GM21515 (cell line): ENCODE results near the gene PRKCA.

Source experiments
- ATAC-seq: cut with Tn5 transposase; IDR thresholded peaks from one replicate; pipeline ENCODE4 v1.9.1; 2021; ENCODE audit not compliant: unreplicated experiment

Gene PRKCA

DNA sequence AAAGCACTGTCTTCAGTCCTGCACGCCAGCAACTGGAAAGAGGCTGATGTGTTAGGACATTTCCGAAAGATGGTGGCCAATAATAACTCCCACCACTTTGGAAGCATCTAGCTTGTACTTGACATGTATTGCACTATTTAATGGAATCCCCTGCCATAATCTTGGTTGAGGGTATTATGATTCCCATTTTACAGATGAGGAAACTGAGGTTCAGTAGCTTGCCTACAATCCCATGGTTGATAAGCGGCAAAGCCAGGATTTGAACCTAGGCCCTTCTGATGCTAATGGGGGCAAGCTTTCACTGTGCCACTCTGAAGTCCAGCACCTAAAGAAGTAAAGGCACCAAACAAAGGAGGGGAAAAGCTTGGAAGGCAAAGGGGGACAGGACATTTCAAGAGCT, 540.5 kb downstream of the PRKCA start:
- no peak for ATAC-seq

DNA sequence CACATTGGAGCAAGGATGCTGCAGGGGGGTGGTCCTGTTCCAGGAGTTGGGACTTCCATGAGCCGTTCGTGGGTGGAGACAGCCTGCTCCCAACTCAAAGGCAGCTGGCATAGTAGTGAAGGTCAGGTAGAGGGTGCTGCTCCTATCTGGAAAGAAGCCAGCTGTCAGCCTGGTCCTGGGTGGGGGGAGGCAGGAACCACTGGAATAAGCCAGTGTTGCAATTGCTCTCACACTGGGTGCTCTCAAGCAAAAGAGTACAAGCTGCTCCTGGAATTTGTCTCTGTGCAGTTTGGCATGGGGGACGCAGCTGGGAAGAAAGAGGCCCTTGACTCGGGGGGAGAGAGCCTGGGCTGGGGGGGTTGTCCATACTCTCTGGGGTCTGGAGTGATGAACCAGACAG, 541.2 kb downstream of the PRKCA start:
- ATAC-seq, result no peak

DNA sequence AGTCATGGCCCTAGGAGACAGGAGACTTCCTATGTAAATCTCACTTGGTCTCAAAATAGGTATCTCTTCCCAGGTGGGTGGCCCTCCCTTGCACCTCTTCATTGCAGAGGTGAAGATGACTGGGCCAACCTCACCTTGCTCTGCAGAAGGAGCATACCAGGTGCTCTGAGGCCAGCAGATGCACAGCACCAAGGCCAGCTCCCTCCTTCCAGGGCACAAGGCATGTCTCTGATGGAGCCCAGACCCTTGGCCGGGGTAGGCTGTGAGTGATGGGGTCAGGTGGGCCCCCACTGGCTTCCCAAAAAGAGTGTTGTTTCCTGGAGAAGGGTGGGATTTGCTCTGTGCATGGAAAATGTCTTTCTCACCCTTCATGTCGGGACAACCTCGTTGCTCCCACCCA, 545.3 kb downstream of the PRKCA start:
- ATAC-seq, result no peak

DNA sequence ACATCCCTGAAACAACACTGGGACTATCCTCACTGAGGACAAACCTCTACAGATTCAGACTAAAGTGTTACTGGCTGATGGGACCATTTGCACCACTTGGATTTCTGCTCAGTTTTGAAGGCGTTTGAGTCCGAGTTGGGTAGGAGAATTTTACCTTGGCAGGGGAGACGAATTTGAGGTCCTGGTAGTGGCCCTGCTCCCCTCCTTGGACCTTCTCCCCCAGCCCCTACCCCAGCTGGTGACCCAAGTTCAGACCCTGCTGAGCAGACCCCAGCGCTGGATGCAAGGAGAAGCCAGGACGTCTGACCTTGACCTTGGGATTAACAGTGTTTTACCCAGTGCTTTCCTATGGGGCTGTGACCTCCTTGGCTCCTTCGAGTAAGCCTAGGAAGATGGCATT, 546.1 kb downstream of the PRKCA start:
- ATAC-seq, result no peak

DNA sequence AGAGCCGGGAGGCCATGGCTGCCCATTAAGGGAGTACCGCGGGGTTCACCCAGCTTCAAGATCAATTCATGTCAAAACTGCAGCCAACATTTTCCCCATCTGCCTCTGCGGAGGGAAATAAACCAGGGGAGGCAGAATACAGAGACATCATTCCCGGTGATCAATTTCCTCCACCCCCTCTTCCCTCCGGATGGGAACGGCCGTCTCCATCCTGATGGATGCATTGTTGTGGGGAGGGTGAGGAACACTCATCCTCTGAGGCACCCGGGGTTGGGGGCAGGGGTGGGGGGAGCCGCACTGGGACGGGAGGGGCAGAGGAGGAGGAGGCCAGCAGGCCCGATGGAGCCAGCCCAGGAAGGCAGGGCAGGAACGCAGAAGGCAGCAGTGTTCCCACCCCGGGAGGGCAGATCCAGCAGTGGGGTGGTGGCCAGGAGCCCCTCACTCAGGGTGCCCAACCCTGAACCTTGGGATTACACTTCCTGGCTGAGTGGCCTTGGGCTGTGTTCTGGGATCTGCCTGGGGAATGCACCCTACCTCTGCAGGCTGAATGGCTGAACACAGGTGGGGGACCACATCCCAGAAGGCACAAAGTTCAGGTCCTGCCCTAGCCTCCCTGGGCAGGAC, 546.7 kb downstream of the PRKCA start:
- no peak for ATAC-seq

DNA sequence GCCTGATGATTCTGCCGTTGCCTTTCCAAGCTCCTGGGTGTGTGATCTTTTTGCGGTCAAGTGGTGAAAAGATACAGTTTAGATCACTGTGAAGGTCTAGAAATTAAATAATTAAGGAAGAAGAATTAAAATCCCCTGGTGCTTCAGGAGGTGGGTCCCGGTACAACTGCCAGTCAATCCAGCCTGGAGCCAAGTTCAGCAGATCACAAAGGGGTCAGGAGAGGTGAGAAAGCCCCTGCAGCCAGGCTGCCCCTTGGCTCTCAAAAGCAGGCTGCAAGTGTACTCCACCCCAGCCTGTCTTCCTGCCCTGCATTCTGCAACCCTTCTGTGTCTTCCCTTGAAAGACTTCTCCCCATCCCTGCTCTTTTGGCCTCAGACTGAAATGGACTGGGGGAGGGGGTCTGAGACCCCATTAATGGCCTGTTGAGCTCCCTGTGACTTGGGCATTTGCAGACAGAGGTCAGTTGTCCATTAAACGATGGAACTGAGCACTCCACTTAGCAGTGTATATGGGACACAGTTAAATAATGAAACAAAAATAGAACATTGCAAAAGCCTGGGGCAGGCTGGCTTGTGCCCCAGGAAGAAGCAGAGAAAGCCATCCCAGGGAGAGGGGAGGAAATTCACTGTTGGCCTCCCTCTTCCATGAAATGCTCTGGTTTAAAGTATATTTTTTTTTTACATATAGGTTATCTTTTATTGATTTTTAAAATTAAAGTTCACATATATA, 547.6 kb downstream of the PRKCA start:
- ATAC-seq, result no peak

DNA sequence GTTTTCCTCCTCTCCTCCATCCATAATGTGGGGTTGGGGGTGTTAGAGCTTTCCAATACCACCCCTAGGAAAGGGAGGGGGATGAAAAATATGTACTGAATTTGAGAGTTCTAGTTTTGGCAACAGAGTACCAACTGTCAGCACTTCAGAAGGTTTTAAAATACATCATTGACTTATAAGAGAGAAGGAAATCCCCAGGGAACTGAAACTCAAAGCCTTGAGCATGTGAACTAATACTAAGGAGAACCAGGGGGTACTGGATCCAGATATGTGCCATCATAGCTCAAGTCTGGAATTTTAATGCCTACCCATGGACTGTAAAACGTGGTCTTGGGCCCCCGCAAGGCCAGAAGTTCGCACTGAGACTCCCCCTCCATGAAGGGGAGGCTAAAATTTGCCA, 548.3 kb downstream of the PRKCA start:
- ATAC-seq, result no peak

DNA sequence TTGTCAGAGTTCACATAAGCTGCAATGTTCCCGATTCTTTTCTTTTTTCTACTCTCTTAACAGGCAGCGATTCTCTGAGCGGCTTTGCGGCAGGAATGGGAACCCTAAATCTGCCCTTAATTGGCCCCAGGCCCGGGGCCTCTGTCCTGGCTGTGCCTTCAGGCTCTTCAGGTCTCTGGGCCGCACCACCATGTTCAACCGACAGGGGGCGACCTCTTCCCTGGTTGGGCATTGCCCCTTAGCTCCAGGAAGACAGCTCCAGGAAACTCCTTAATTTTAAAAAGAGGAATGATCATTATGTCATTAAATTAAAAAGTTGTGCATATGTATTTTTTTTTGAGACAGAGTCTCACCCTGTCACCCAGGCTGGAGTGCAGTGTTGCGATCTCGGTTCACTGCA, 552.8 kb downstream of the PRKCA start:
- ATAC-seq, result no peak

DNA sequence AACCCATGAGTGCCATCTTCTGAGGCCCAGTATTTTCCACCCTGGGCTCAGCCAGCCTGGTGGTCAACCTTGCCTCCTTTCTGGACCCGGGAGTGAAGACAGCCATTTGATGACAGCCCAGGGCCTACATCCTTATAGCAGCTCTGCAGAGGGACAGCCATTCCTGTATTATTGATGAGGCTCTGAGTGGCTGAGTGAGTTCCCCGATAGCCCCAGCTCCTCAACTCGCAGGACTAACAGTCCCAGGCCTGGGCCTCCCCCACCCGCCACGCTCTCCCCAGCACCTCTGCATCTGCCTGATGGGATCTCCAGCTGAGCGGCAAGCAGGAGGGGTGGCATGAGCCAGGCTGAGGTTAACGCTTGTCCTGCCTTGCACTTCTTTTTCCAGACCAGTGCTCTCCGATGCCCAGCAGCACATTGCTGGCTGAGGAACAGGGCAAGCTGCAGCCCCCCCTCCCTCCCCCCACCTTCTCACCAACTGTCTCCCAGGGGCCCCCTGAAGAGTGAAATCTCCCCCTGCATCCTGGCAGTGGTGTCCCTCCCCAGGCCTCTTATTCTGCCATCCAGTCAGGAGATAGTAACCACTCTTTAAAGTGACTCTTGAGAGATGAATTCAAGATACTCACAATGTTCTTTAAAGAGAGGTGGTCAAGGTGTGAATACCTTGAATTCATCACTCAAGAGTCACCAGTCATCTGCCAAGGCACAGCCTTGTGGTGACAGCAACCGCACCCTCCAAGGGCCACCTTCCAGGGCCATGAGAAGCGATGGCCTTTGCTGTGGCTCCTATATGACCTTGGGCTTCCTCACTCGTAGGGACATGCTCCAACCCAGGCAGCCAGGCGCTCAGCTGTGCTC, 556.0 kb downstream of the PRKCA start:
- no peak for ATAC-seq

DNA sequence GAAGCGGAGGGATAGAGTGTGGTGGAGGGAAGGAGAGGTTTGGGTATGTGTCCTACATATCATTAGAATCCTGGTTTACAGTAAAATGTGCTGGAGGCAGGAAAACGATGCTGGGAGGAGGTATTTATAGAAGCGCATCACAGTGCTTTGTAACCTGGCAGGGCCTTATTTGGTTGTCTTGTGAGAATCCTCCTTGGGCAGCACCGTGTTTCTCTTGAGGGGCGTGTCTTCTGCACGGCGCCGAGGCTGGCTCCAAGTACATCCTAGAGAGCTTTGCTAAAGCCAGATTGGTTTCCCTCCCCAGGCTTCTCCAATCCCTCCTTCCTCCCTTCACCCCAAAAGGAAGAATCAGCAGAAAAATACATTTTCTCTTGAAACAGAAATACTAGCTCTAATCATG, 556.9 kb downstream of the PRKCA start:
- no peak for ATAC-seq

DNA sequence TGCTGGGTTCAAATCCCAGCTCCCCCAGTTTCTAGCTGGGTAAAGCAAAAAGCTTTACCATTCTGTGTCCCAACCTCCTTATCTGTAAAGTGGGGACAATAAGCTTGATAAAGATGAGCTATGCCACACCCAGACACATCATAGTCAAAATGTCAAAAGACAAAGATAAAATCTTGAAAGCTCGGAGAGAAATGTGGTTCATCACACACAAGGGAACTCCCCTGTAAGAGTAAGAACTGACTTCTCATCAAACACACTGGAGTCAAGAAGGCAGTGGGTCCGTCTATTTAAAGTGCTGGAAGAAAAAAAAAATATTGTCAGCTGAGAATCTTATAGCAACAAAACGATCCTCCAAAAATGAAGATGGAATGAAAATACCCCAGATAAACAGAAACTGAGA, 557.8 kb downstream of the PRKCA start:
- ATAC-seq, result no peak
